ENCODE results near the gene EEF1AKMT2.
"Not testable (repeated sequence)": the region's sequence is repeated elsewhere in the genome, so short reads cannot be mapped to it uniquely, and the experiment has no call there.

EEF1AKMT2 gene

DNA sequence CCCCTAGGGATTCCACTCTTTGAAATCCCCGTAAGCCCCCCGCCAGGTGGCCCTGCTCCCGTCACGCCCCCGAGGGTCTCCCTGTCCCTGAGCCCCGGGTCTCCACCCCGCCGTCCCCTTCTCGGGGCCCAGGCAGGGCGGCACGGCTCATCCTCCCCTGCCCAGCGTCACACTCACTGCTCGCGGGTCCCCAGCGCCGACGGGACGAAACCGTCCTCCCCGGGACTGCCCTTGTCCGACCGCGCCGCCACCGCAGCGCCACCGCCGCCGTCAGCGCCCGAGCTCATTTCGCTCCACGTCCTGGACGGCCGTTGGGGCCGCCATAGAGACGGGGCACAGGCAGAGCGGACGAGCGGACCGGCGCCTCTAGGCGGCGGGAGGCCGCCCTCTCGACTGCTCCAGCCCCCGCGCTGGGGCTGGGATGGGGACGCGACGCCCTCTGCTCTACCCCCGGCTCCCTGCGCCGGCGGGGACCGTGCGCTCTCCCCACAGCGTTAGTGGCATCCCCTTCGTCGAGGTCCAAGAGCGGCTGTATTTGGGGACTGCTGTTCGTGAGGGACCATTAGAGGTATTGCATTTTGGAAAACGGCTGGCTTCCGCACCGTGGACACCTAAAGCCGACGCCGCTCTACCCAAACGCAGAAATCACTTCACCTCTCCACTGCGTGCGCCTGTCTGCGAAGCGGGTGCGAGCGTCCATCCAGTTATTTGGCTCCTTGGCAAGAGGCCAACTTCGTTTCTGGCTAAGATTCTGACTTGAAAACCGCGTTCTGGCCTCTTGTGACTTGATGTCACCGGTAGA is at the start of gene EEF1AKMT2:
Gene EEF1AKMT2 (minus strand): TSS at position 341 of the 802 bp plus-strand sequence. CDS start 54 bp downstream, at position 287.
- DNase-seq (ENCODE audit: extremely low read depth in 1 of 2, low read depth in 1 of 2), result peak; percentile 49 to 73

DNA sequence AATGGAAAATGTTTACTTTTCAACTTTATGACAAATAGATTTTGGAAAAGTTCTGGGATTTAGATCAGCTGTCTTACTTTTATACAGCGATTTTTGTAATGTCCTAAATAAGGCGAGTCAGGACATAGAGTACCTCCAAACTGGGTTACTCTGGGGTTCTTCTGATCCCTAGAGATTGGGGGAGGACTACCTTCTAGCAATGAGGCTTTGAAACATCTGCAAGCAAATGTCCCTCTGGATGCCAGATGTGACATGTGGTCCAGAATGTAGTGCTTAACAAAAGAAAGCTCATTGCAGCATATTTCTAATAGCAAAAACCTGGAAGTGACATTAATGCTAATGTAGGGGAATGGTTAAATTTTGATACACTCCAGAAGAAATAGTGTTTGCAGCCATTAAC is 46.0 kb upstream of the EEF1AKMT2 start:
- DNase-seq (ENCODE audit: extremely low read depth in 1 of 2, low read depth in 1 of 2), result no peak

GRCh38 chr10:124831116-124831515 is 39.4 kb upstream of the EEF1AKMT2 start:
- no peak for DNase-seq (ENCODE audit: extremely low read depth in 1 of 2, low read depth in 1 of 2)

DNA sequence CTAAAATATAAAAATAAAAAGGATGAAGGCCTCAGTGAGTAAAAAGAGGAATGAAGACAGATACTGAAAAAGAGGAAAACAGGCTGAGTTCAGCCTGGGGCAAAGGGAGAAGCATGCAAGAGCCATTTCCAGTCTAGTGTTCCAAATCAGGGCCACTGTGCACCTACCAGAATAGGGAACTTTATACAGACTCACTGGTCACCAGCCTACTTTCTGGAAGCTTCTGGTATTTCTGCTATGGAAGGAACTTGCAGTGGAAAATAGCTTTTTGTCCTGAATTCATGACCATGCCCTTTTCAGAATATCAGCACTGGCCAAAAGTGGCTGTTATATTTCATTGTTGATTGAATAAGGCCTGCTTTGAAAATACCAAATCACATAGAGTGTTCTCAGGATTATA is 38.8 kb upstream of the EEF1AKMT2 start:
- DNase-seq (ENCODE audit: extremely low read depth in 1 of 2, low read depth in 1 of 2), result no peak

DNA sequence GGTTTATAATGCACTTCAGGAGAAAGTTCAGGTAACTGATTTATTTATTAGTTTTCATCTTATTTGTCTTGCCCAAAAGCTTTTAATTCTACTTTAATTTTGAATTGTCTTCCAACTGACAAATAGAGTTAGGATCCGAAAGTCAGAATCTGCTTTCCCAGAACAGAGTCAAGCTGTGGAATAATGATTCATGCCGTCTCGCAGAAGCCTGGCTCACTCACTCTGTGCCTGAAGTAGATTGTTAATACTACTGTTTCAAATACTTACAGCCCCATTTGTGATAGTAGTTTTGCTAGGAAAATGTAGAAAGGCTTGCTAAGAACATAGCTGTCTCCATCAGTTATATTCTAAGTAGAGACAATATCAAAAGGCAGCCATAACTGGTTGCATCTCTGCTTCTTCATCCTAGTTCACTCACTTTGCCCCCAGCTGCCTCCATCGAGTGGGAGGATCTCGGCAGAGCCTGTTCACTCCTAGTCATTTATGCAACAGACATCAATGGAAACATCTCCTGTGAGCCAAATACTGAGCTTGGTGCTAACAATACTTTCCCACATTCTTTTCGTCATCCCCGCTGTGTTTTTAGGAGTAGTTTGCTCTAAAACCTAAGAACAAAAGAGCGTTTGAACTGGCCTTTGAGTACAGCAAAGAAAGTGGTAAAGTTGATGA is 37.9 kb upstream of the EEF1AKMT2 start:
- DNase-seq (ENCODE audit: extremely low read depth in 1 of 2, low read depth in 1 of 2), result no peak

DNA sequence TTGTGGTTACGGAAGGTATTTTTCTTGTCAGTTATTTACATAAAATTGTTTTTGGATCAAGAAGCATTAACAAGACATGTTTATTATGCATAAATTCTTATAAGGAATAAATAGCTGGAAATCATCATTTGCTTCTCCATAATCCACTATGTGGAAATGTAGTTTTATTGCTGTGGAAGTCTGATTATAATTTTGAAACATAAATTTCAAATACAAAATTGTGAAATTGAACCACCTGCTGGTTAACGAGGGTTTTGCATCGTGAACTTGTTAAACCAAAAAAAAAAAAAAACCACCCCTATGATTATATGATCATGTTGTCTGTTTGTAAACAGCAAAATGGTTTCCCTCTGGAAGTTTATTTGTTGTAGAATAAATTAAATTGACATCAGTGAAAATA is 35.8 kb upstream of the EEF1AKMT2 start:
- no peak for DNase-seq (ENCODE audit: extremely low read depth in 1 of 2, low read depth in 1 of 2)

GRCh38 chr10:124826262-124826661 is 34.6 kb upstream of the EEF1AKMT2 start:
- no peak for DNase-seq (ENCODE audit: extremely low read depth in 1 of 2, low read depth in 1 of 2)

- no peak for DNase-seq (ENCODE audit: extremely low read depth in 1 of 2, low read depth in 1 of 2)
Measured at GRCh38 chr10:124825702-124826101, 34.0 kb upstream of the EEF1AKMT2 start.

GRCh38 chr10:124824932-124825331 is 33.2 kb upstream of the EEF1AKMT2 start:
- DNase-seq (ENCODE audit: extremely low read depth in 1 of 2, low read depth in 1 of 2), result not testable (repeated sequence)

DNA sequence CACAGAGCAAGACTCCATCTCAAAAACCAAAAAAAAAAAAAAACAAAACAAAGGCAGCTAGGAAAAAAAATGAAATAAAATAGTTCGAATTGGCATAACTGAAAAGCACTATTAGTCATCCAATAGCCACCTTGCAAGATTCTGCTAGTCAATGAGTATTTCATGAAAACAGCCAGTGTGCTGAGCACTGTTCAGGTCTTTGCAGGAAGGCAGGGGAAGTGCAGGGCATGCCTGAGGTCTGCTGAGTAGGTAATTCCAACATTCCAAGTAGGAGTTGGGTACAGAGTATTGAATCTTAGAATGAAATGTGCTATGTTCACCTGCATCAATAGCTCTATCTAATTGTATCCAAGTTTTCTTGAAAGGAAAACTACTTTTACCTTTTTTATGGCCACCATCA is 32.8 kb upstream of the EEF1AKMT2 start:
- no peak for DNase-seq (ENCODE audit: extremely low read depth in 1 of 2, low read depth in 1 of 2)

DNA sequence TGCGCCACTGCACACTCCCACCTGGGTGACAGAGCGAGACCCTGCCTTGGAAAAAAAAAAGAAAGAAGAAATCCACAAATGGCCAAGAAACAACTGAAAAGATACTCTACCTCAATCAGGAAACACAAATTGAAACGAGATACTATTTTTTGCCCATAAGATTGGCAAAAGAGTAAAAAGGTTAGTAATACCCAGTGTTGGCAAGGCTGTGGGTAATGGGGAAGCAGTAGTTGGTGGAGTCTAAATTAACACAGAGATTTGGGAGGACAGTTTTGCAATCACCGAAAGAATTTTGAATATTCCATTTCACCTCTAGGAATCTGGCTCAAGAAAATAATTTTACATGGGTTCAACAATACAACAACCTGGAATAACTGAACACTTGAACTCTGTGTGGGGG is 29.8 kb upstream of the EEF1AKMT2 start:
- DNase-seq (ENCODE audit: extremely low read depth in 1 of 2, low read depth in 1 of 2), result no peak

- DNase-seq (ENCODE audit: extremely low read depth in 1 of 2, low read depth in 1 of 2), result no peak
Measured at GRCh38 chr10:124820121-124820520, 28.4 kb upstream of the EEF1AKMT2 start.

DNA sequence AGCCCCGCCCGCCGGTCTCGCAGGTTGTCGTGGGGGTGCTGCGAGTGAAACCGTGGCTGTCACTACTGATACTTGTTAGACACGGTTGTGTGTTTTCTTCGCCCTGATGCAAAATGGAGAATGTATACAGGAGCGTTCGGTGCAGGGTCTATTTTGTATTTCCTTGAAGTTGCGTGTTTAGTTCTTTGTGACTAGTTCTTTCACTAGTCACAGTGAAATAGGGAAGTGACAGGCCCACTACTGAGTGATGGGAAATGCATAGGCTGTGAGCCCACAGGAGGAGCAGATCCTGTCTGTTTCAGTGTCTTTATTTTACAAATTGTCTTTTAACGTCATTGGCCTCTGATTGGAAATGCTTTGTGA is 10.6 kb upstream of the EEF1AKMT2 start:
- no peak for DNase-seq (ENCODE audit: extremely low read depth in 1 of 2, low read depth in 1 of 2)

DNA sequence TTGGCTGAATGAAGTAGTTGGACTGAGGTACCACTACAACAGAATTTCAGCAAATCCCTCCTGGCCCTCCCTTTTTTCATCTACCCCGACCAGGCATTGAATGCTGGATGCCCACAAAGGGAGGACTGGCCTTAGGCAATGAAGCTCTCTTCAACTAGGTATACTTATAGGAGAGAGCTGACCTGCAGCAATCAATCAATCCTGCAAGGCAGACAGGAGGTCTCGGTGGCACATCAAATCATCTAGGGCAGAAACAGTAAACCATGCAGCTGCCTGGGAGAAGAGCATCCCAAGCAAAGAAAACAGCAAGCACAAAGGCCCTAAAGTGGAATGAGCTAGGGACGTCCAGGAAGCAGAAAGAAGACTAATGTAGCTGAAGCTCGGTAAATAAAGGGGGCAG is 7.5 kb upstream of the EEF1AKMT2 start:
- DNase-seq (ENCODE audit: extremely low read depth in 1 of 2, low read depth in 1 of 2), result no peak

- no peak for DNase-seq (ENCODE audit: extremely low read depth in 1 of 2, low read depth in 1 of 2)
Measured at GRCh38 chr10:124798781-124799180, 7.1 kb upstream of the EEF1AKMT2 start.

DNA sequence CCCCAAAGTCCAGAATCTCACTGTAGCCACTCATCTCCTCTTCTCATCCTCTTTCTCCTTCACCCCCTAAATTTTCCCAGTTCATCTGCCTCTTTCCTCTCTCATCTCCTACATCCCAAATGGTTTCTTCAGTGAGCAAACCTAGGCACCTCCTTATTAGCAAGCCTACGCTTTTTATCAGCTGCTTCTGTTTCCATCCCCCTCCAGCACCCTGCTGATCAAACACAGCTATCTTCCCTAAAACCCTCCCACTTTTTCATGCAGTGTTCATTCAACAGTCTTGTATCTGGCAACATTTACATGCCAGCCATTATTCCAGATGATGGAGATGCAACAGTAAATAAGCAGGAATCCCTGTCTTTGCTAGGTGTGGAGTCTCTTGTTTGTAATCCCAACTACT is 6.7 kb upstream of the EEF1AKMT2 start:
- no peak for DNase-seq (ENCODE audit: extremely low read depth in 1 of 2, low read depth in 1 of 2)

DNA sequence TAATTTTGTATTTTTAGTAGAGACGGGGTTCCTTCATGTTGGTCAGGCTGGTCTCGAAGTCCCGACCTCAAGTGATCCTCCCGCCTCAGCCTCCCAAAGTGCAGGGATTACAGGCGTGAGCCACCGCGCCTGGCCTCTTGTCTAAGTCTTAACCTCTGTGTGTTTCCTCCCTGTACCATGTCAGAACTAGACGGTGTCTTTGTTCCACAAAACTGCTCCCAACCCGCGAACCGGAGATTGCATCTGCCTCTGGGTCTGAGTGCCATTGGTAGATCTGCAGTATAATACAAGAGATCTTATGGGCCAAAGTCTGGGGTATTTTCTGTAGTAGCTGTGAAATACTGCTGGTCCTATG is 1.3 kb upstream of the EEF1AKMT2 start:
- DNase-seq (ENCODE audit: extremely low read depth in 1 of 2, low read depth in 1 of 2), result no peak

GRCh38 chr10:124782900-124783299 is 8.8 kb downstream of the EEF1AKMT2 start:
- DNase-seq (ENCODE audit: extremely low read depth in 1 of 2, low read depth in 1 of 2), result not testable (repeated sequence)

DNA sequence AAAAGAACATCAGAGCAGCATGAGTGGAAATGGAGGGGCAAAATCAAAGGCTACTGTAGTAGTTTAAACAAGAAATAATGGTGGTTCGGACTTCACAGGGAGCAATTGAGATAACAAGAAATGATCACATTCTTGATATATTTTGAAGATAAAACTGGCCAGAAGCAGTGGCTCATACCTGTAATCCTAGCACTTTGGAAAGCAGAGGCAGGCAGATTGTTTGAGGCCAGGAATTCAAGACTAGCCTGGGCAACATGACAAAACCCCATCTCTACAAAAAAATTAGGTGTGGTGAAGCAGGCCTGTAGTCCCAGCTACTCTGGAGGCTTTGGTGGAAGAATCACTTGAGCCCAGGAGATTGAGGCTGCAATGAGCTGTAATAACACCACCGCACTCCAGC is 22.9 kb downstream of the EEF1AKMT2 start:
- no peak for DNase-seq (ENCODE audit: extremely low read depth in 1 of 2, low read depth in 1 of 2)

GRCh38 chr10:124765256-124765655 is 26.4 kb downstream of the EEF1AKMT2 start:
- DNase-seq (ENCODE audit: extremely low read depth in 1 of 2, low read depth in 1 of 2), result no peak

- no peak for DNase-seq (ENCODE audit: extremely low read depth in 1 of 2, low read depth in 1 of 2)
Measured at GRCh38 chr10:124763267-124763666, 28.4 kb downstream of the EEF1AKMT2 start.

DNA sequence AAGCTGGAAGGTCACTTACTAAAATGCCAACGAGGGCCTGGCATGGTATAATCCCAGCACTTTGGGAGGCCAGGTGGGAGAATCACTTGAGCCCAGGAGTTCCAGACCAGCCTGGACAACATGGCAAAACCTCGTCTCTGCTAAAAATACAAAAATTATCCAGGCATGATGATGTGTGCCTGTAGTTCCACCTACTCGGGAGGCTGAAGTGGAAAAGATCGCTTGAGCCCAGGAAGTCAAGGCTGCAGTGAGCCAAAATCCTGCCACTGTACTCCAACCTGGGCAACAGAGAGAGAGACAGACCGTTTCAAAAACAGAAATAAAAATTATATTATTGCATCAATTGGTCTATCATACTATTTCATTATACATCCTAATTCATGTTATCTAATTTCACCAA is 29.4 kb downstream of the EEF1AKMT2 start:
- DNase-seq (ENCODE audit: extremely low read depth in 1 of 2, low read depth in 1 of 2), result no peak

Measured in activated CD8-positive, alpha-beta memory T cell treated with anti-CD3 and anti-CD28 coated beads for 1 hour (primary cell).